ENCODE results near the gene CBX4. TPM values are rescaled to one million over a fixed set of nuclear protein-coding genes. Genes with fewer than 3 reads are reported as not detected.
A peak's percentile ranks its signal among the peaks of the same experiment; 100 is the strongest.

The CBX4 gene
- total and polyA plus RNA-seq, 10 donors: 12.3 to 48.0 (median 25.4) TPM

- Histone ChIP-seq H3K27me3 (replicated peaks in 1 of 7) (peaks cover 26 to 89% (median 68%) of the 10 kb centered on the region in 7 donors), H3K27ac (no peak overlapping the region), H3K4me3 (peak overlapping the region in 2 of 8 donors; percentile 6 to 14), H3K9me3 (no peaks in the 10 kb centered on the region), H3K36me3 (peaks cover 0 to 11% (median 2%) of the 10 kb centered on the region in 6 donors), H3K4me1 (peaks cover 14 to 54% (median 47%) of the 10 kb centered on the region in 6 donors)
- TF ChIP-seq CTCF (IDR thresholded peaks at IDR 0.05 in 8 of 11, conservative IDR thresholded peaks at IDR 0.05 in 3 of 11): no peak
- intact Hi-C loops (cut with DNase I; ENCODE audit: low total_unique reads): no loop called here
- no peak for DNase-seq
- 5 to 7% (median 7%) methylated on average over 58 to 68 of the region's 68 CpGs for WGBS, 5 donors
Observed at GRCh38 chr17:79790805-79791734, 48.2 kb downstream of the CBX4 start.

- intact Hi-C loops (cut with DNase I; ENCODE audit: low total_unique reads): no loop called here
- DNase-seq: peak; percentile 86
- Histone ChIP-seq H3K4me3 (peak overlapping the region in 5 of 8 donors; percentile 4 to 50 (median 10)), H3K27ac (no peak overlapping the region), H3K4me1 (peaks cover 12 to 49% (median 42%) of the 10 kb centered on the region in 6 donors), H3K27me3 (replicated peaks in 1 of 7) (peaks cover 26 to 98% (median 68%) of the 10 kb centered on the region in 7 donors), H3K36me3 (peaks cover 0 to 12% (median 2%) of the 10 kb centered on the region in 6 donors), H3K9me3 (no peaks in the 10 kb centered on the region)
- TF ChIP-seq CTCF (IDR thresholded peaks at IDR 0.05 in 8 of 11, conservative IDR thresholded peaks at IDR 0.05 in 3 of 11): peak; percentile 31 to 88 (median 74)
- TF ChIP-seq POLR2AphosphoS5 (IDR thresholded peaks at IDR 0.05): no peak
- WGBS, 5 donors: 11 to 17% (median 12%) methylated on average over 36 to 74 of the region's 74 CpGs
Observed at GRCh38 chr17:79789943-79790804, 49.1 kb downstream of the CBX4 start.

- peaks cover 12 to 46% (median 39%) of the 10 kb centered on the region in 6 donors for H3K4me1 ChIP-seq
- H3K27ac ChIP-seq: no peak overlapping the region
- H3K4me3 ChIP-seq: peak overlapping the region in 4 of 8 donors; percentile 4 to 50 (median 12)
- WGBS, 5 donors: 18 to 23% (median 20%) methylated on average over 34 to 52 of the region's 52 CpGs
- H3K9me3 ChIP-seq: no peaks in the 10 kb centered on the region
- peak; percentile 78 for DNase-seq
- H3K36me3 ChIP-seq: peaks cover 0 to 12% (median 0%) of the 10 kb centered on the region in 6 donors
- TF ChIP-seq POLR2AphosphoS5 (IDR thresholded peaks at IDR 0.05) (no peak), CTCF (IDR thresholded peaks at IDR 0.05 in 8 of 11, conservative IDR thresholded peaks at IDR 0.05 in 3 of 11) (no peak), POLR2A (IDR thresholded peaks at IDR 0.05) (no peak)
- intact Hi-C loops (cut with DNase I; ENCODE audit: low total_unique reads): no loop called here
- H3K27me3 ChIP-seq (replicated peaks in 1 of 7): peaks cover 26 to 100% (median 68%) of the 10 kb centered on the region in 7 donors
Observed at GRCh38 chr17:79788989-79789942, 50.0 kb downstream of the CBX4 start.
